Measurements from ENCODE around the gene TP53I11. TPM values are rescaled to one million over a fixed set of nuclear protein-coding genes. Genes with fewer than 3 reads are reported as not detected.

Gene TP53I11
- polyA plus RNA-seq, 4 donors, result 61.5 to 93.4 (median 70.4) TPM

- no peak for DNase-seq (ENCODE audit: low read depth in 4 of 4, low spot score in 2 of 4)
These were observed 9.6 kb upstream of the TP53I11 start for GRCh38 chr11:44960200-44960845.

- no peak for DNase-seq (ENCODE audit: low read depth in 4 of 4, low spot score in 2 of 4)
These were observed 8.4 kb upstream of the TP53I11 start for GRCh38 chr11:44959064-44959463.

GRCh38 chr11:44957776-44958564 is 7.3 kb upstream of the TP53I11 start:
- DNase-seq (ENCODE audit: low read depth in 4 of 4, low spot score in 2 of 4), result no peak

GRCh38 chr11:44957040-44957515 is 6.4 kb upstream of the TP53I11 start:
- no peak for DNase-seq (ENCODE audit: low read depth in 4 of 4, low spot score in 2 of 4)

DNA sequence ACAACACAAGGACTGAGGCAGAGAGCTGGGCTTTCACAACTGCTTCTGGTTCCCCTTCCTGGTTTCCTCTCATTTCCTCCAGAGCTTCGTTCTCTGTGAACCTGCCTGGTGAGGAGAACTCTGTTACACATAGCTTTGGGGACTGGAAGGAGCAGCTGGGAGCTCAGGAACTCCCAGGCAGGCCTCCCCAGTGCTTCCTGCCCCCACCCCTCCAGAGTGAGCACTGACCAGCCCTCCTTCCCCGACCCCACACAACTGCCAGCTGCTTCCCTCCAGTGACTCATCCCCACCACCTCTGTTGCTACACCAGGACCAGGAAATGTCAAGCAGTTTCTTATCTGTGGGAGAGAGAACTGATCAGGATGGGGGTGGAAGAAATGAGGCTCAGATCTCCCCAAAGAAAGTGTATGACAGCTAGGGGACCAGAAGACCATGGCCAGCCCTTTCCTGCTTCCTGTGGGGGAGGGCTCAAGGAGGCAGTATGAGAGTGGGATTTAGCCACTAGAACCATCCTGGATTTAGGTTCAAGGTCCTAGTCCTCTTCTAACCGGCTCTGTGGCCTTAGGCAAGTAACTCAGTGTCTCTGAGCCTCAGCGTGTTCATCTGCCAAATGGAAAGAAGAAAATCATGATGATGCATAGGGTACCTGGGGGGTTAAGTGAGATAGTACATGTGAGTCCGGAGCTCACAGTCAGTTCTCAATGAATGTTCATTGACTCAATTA is 4.5 kb upstream of the TP53I11 start:
- DNase-seq (ENCODE audit: low read depth in 4 of 4, low spot score in 2 of 4), result no peak

GRCh38 chr11:44954051-44954906 is 3.6 kb upstream of the TP53I11 start:
- no peak for DNase-seq (ENCODE audit: low read depth in 4 of 4, low spot score in 2 of 4)

DNA sequence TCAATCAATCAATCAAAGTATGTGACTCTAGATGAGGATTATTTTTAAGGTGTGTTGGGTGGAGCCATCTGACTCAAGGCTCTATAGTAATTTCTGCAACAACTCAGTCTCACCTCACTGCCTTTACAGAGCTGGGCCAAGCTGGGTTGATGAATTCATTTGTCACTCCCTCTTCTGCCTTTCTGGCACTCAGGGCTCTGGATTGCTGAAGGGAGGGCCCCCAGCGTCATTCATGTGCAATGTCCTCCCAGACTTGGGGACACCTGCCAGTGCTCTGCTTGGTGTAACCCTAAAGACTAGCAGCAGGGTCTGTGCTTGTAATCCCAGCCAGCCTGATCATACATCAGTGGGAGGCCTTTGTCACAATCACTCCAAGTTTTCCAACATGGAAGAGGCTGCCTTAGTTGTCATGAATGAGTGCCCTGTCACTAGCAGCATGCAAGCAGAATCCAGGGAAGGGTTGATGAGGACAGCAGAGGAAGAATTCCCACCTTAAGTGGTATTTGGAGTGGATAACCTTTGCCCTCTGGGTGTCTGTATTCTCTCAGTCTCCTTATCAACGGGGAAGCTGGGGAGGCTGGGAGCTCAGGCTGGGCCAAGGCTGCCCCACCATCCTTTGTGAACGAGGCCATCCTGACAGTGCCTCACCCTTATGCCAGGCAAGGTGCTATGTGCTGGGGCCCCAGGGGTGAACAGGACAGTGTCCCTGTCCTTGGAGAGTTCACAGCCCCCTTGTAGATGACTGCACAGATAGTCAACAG is 2.0 kb upstream of the TP53I11 start:
- DNase-seq (ENCODE audit: low read depth in 4 of 4, low spot score in 2 of 4), result no peak

DNA sequence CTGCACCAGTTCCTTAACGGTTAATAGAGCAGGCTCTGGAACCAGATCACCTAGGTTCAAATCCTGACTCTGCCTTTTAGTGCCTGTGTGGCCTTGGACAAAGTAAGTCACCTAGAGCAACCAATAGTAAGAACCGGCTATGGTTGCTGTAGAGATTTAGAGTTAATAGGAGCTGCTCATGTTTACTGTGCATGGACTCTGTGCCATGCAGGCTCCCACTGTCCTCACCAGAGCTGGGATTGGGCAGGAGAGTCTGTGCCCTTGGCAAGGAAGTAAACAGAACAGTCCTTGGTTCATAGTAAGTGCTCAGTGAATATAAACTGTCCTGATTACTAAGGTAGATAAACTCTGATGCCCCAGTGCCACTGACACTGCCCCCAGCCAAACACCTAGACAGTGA is 1.4 kb upstream of the TP53I11 start:
- DNase-seq (ENCODE audit: low read depth in 4 of 4, low spot score in 2 of 4), result no peak

DNA sequence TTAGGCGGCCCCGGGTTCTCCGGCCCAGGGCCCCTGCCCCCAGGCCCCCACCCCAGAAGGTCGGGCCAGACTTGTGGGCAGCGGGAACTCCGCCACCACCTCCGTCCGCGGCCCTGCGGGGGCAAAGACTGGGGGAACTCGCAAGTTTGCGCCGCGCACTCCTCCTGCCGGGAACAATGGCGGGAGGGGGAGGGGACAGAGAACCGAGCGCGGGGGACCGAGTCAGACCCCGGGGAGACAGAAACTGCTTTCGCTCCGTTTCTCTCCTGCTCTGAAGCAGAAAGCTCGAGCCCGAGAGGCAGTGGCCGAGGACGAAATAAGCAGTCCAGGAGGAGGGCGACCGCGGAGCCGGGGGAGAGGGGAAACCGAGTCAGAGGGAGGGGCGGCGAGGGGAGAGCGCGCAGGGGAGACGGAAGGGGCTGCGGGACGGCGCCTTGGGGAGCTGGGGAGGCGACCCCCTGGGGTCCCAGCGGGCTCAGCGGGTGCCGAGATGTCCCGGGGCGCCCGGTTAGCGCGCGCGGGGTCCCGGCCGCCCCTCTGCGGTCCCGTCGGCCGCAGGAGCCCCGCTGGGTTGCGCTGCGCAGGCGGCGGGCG is 555 bp downstream of the TP53I11 start:
- no peak for DNase-seq (ENCODE audit: low read depth in 4 of 4, low spot score in 2 of 4)

GRCh38 chr11:44949160-44950030 is 1.3 kb downstream of the TP53I11 start:
- DNase-seq (ENCODE audit: low read depth in 4 of 4, low spot score in 2 of 4), result peak in 1 of 4 donors; percentile 48

- no peak for DNase-seq (ENCODE audit: low read depth in 4 of 4, low spot score in 2 of 4)
These were observed 2.5 kb downstream of the TP53I11 start for GRCh38 chr11:44948155-44948554.

DNA sequence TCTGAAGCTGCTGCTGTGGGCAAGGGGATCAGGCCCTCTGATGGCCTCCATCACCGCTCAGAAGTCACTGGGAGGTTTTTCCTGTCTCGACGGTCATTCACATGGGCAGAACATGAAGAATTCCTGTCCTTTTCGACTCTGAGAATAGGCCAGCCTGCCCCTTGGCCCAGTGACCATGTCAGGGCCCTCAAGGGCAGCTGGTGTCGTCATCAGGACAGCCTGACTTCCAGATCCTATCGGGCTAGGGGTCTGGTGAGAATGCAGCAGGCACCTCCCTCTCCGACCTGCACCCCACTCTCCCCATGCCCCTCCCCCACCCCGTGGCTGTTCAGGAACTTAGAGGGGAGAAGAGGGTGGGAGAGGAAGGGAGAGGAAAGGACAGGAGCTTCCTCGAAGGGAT is 3.6 kb downstream of the TP53I11 start:
- DNase-seq (ENCODE audit: low read depth in 4 of 4, low spot score in 2 of 4), result no peak

DNA sequence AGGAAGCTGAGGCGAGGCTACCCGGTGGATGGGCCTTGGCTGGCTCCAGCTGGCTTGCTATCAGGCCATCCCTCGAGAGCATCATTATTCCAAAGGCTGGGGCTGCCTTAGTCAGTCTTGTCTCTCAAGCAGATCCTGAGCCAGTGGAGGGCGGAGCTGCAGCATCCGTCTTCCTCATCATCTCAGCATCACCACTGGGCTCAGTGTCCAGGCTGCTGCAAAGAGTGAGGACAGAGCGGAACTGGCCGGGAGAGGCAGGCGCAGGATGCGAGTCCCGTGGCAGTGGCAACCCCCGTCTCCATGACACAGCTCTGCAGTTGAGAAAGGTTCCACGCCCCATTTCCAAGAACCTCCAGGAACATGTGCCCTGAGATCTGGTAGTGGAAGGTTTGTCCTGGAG is 4.4 kb downstream of the TP53I11 start:
- DNase-seq (ENCODE audit: low read depth in 4 of 4, low spot score in 2 of 4), result no peak

- no peak for DNase-seq (ENCODE audit: low read depth in 4 of 4, low spot score in 2 of 4)
These were observed 5.0 kb downstream of the TP53I11 start for GRCh38 chr11:44945666-44946065.

- DNase-seq (ENCODE audit: low read depth in 4 of 4, low spot score in 2 of 4), result no peak
These were observed 5.8 kb downstream of the TP53I11 start for GRCh38 chr11:44944853-44945235.

DNA sequence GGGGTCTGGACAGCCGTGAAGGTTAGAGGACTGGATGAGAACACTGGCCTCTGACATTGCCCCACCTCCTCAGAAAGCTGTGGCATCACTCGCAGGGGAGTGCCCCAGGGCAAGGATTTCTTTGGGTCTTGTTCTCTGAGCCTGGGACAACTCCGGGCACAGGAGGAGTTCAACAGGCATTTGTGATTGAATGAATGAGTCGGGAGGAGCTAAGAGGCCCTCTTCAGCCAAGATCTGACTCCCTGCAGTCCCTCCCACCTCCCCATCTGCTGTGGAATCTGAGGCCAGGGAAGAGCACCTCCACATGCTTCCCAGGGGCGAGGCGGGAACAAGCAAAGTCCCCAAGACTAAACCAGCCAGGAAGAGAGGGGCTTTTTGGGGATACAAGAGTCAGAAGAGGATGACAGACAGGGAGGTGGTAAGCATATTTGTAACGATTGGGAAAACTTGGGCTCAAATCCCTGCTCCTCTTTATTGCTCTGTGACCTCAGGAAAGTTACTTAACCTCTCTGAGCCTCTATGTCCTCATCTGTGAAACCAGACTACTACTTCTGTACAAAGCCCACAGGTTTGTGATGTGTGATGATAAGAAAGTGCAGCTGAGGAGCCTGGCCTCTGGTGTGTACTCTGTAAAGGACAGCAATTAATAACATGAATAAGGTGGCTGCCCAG is 6.4 kb downstream of the TP53I11 start:
- no peak for DNase-seq (ENCODE audit: low read depth in 4 of 4, low spot score in 2 of 4)

- no peak for DNase-seq (ENCODE audit: low read depth in 4 of 4, low spot score in 2 of 4)
These were observed 7.0 kb downstream of the TP53I11 start for GRCh38 chr11:44943696-44944095.

GRCh38 chr11:44943118-44943517 is 7.6 kb downstream of the TP53I11 start:
- peak in 1 of 4 donors; percentile 39 for DNase-seq (ENCODE audit: low read depth in 4 of 4, low spot score in 2 of 4)
